ENCODE results near the gene REEP1. TPM values are rescaled to one million over a fixed set of nuclear protein-coding genes. Genes with fewer than 3 reads are reported as not detected.

The REEP1 gene
- total and polyA plus RNA-seq, 2 of the 13 experiments (the other 11 are each of a cell fraction or from before 2014, with no cell fraction given), result 0.27 TPM; not detected in 1

DNA sequence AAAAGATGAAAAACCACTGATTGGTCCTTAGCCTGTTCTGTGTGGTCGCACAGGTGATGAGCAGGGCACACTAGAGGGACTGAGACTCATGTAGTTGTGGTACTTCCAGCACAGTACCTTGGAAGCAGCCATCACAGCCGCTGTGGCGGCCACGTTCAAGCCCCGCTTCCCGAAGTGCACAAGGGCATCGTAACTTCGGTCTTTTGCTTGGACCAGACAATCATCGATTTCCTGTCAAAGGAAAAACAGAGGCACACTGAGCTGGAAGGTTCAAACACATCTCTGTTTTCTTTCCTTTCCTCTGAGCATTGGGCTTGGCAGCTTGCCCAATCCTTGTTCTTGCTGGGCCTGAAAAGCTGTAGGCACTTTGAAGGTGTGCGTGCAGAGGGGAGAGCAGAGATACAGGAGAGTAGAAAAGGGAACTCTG, 85.6 kb downstream of the REEP1 start (continued):
- no peak for TF ChIP-seq ZNF781 (CRISPR knock-in tag; IDR thresholded peaks at IDR 0.05; ENCODE audit: borderline replicate concordance, not compliant biosample characterization)
- TF ChIP-seq GTF3A (CRISPR knock-in tag; conservative IDR thresholded peaks at IDR 0.05), result no peak
- TF ChIP-seq, protein P1, sequence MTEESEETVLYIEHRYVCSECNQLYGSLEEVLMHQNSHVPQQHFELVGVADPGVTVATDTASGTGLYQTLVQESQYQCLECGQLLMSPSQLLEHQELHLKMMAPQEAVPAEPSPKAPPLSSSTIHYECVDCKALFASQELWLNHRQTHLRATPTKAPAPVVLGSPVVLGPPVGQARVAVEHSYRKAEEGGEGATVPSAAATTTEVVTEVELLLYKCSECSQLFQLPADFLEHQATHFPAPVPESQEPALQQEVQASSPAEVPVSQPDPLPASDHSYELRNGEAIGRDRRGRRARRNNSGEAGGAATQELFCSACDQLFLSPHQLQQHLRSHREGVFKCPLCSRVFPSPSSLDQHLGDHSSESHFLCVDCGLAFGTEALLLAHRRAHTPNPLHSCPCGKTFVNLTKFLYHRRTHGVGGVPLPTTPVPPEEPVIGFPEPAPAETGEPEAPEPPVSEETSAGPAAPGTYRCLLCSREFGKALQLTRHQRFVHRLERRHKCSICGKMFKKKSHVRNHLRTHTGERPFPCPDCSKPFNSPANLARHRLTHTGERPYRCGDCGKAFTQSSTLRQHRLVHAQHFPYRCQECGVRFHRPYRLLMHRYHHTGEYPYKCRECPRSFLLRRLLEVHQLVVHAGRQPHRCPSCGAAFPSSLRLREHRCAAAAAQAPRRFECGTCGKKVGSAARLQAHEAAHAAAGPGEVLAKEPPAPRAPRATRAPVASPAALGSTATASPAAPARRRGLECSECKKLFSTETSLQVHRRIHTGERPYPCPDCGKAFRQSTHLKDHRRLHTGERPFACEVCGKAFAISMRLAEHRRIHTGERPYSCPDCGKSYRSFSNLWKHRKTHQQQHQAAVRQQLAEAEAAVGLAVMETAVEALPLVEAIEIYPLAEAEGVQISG (CRISPR knock-in tag; IDR thresholded peaks at IDR 0.05), result peak; percentile 49
- TF ChIP-seq, protein P2, sequence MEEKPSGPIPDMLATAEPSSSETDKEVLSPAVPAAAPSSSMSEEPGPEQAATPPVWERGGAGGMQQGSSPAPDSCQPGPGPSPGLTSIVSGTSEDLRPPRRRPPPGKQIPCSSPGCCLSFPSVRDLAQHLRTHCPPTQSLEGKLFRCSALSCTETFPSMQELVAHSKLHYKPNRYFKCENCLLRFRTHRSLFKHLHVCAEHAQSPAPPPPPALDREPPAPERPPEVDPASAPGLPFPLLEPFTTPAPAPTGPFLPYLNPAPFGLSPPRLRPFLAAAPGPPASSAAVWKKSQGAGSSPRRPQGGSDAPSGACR (CRISPR knock-in tag; IDR thresholded peaks at IDR 0.05), result no peak
- TF ChIP-seq MEF2D (CRISPR knock-in tag; IDR thresholded peaks at IDR 0.05), result 0 out of 2 replicates have a peak, but pooled peaks have one; percentile 26
- TF ChIP-seq, protein P3, sequence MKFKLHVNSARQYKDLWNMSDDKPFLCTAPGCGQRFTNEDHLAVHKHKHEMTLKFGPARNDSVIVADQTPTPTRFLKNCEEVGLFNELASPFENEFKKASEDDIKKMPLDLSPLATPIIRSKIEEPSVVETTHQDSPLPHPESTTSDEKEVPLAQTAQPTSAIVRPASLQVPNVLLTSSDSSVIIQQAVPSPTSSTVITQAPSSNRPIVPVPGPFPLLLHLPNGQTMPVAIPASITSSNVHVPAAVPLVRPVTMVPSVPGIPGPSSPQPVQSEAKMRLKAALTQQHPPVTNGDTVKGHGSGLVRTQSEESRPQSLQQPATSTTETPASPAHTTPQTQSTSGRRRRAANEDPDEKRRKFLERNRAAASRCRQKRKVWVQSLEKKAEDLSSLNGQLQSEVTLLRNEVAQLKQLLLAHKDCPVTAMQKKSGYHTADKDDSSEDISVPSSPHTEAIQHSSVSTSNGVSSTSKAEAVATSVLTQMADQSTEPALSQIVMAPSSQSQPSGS (CRISPR knock-in tag; IDR thresholded peaks at IDR 0.05), result peak; percentile 48; the same call in 1 of the 2 replicates
- TF ChIP-seq, protein P4, sequence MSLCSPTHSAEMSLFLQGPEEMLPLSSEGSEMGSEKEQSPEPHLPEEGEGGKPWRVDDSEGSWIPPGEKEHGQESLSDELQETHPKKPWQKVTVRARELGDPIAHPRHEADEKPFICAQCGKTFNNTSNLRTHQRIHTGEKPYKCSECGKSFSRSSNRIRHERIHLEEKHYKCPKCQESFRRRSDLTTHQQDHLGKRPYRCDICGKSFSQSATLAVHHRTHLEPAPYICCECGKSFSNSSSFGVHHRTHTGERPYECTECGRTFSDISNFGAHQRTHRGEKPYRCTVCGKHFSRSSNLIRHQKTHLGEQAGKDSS (CRISPR knock-in tag; IDR thresholded peaks at IDR 0.05; ENCODE audit: borderline replicate concordance, low read depth), result peak; percentile 28; the same call in 1 of the 2 replicates
- TF ChIP-seq SOX5 (CRISPR knock-in tag; IDR thresholded peaks at IDR 0.05; ENCODE audit: borderline replicate concordance), result peak; percentile 86
- no peak for TF ChIP-seq ZNF333 (CRISPR knock-in tag; IDR thresholded peaks at IDR 0.05; ENCODE audit: borderline replicate concordance)
- TF ChIP-seq MBNL3 (CRISPR knock-in tag; conservative IDR thresholded peaks at IDR 0.05), result no peak
- TF ChIP-seq ZNF317 (CRISPR knock-in tag; IDR thresholded peaks at IDR 0.05), result no peak
- TF ChIP-seq ZKSCAN1 (IDR thresholded peaks at IDR 0.05; ENCODE audit: low read length), result no peak
- 0 out of 2 replicates have a peak, but pooled peaks have one; percentile 31 for TF ChIP-seq NFKBIZ (CRISPR knock-in tag; IDR thresholded peaks at IDR 0.05)
- no peak for TF ChIP-seq ZNF563 (CRISPR knock-in tag; IDR thresholded peaks at IDR 0.05)
- no peak for TF ChIP-seq SSRP1 (CRISPR knock-in tag; IDR thresholded peaks at IDR 0.05)
- TF ChIP-seq SAP130 (CRISPR knock-in tag; IDR thresholded peaks at IDR 0.05; ENCODE audit: low read depth), result peak; percentile 69; the same call in 1 of the 2 replicates
- TF ChIP-seq RARA (CRISPR knock-in tag; IDR thresholded peaks at IDR 0.05), result peak; percentile 67
- 0 out of 2 replicates have a peak, but pooled peaks have one; percentile 39 for TF ChIP-seq KLF11 (CRISPR knock-in tag; IDR thresholded peaks at IDR 0.05)
- peak; percentile 24 for TF ChIP-seq XRCC5 (optimal IDR thresholded peaks at IDR 0.05; ENCODE audit: low read length)
- TF ChIP-seq ZNF263 (CRISPR knock-in tag; IDR thresholded peaks at IDR 0.05), result no peak
- peak; percentile 80 for TF ChIP-seq TCF7 (IDR thresholded peaks at IDR 0.05; ENCODE audit: low read depth)
- TF ChIP-seq, protein P5, sequence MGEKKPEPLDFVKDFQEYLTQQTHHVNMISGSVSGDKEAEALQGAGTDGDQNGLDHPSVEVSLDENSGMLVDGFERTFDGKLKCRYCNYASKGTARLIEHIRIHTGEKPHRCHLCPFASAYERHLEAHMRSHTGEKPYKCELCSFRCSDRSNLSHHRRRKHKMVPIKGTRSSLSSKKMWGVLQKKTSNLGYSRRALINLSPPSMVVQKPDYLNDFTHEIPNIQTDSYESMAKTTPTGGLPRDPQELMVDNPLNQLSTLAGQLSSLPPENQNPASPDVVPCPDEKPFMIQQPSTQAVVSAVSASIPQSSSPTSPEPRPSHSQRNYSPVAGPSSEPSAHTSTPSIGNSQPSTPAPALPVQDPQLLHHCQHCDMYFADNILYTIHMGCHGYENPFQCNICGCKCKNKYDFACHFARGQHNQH (CRISPR knock-in tag; IDR thresholded peaks at IDR 0.05), result peak; percentile 61; the same call in 1 of the 2 replicates
- TF ChIP-seq, protein P6, sequence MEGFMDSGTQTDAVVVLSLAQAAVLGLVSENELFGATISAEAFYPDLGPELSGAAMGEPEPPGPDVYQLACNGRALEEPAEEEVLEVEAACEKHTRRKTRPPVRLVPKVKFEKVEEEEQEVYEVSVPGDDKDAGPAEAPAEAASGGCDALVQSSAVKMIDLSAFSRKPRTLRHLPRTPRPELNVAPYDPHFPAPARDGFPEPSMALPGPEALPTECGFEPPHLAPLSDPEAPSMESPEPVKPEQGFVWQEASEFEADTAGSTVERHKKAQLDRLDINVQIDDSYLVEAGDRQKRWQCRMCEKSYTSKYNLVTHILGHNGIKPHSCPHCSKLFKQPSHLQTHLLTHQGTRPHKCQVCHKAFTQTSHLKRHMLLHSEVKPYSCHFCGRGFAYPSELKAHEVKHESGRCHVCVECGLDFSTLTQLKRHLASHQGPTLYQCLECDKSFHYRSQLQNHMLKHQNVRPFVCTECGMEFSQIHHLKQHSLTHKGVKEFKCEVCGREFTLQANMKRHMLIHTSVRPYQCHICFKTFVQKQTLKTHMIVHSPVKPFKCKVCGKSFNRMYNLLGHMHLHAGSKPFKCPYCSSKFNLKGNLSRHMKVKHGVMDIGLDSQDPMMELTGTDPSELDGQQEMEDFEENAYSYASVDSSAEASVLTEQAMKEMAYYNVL (CRISPR knock-in tag; IDR thresholded peaks at IDR 0.05; ENCODE audit: borderline replicate concordance), result peak; percentile 96
